Measurements from ENCODE around the gene VSIG8. TPM values are rescaled to one million over a fixed set of nuclear protein-coding genes. Genes with fewer than 3 reads are reported as not detected.

The VSIG8 gene
- total and polyA plus RNA-seq, 9 of the 15 experiments (the other 6 are each of a cell fraction or from before 2014, with no cell fraction given), result not detected

DNA sequence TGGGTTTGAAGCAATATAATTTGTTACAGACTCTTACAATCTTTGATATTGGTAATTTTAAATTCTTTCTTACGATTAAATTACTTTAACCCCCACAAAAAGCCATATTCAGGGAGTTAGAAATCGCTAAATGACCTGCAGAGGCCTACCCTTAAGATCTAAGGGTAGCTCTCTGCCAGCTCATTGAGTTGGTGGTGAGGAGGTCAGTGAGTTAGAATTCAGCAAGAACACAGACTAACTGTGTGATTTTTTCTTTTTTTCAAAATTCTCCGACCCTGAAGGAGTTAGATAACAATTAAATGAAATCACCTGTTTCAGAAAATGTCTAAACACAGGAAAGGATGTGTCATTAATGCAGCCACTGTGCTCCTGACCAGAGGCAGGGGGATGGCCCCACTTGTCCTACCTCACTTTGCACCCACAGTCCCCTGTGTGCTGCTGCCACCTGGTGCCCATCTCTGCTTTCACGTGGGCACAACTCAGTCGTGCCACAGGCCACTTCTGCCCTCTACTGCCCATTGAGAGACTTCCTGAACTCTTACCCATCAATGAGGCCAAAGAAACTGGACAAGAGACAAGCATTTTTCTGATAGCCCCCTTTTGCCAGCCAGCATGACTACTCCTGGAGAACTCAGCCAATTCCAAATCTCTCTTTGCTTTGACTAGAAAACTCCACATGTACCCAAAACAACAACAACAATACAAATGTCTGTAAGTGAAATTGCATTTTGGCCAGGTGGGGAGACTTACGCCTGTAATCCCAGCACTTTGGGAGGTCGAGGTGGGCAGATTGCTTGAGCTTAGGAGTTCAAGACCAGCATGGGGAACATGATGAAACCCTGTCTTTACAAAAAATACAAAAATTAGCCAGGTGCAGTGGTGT lies 29.1 kb upstream of the VSIG8 start:
- H3K36me3 ChIP-seq (ENCODE audit: control insufficient read depth, insufficient read depth, low read length), result no peaks in the 10 kb centered on the region
- intact Hi-C loops (cut with micrococcal nuclease) (loop anchor here (1.0 to 5.0 kb wide), 3 partner anchors 55 to 109 kb away; partner anchors contain the start of gene DUSP23), in situ Hi-C loops (cut with MboI) (no loop called here)
- WGBS (ENCODE audit: insufficient coverage, low coverage, missing lambda C conversion rate), result 40% methylated on average over 7 of the region's 7 CpGs
- 0 out of 5 replicates have a peak, but pooled peaks cover 0 to 4% of the 10 kb centered on the region in 2 experiments for H3K27me3 ChIP-seq (ENCODE audit: control insufficient read depth in 2 of 2, insufficient read depth in 2 of 2, low read length in 2 of 2)
- FAIRE-seq (no peak), DNase-seq (ENCODE audit: extremely low read depth in 1 of 4, low spot score in 3 of 4) (peak in 1 of 4 experiments; percentile 54), ATAC-seq (peak; percentile 48)
- no TSS peak for BruUV-seq (replicated peaks)
- ChIA-PET POLR2A (interaction anchor here (1.4 kb wide), 2 partner anchors 10 to 21 kb away, joined by 4 to 5 read pairs; no protein-coding TSS in a partner anchor), CTCF (ENCODE audit: low intra/inter-chr PET ratio) (interaction anchor here (0.8 to 2.8 kb wide), 6 partner anchors 54 to 116 kb away, joined by 3 to 36 read pairs (median 9); partner anchors contain the start of gene DUSP23)
- no peaks in the 10 kb centered on the region for H3K9me3 ChIP-seq (replicated peaks; ENCODE audit: control insufficient read depth, insufficient read depth, low read depth, low read length)
- H2AFZ ChIP-seq (ENCODE audit: low read depth, low read length), result no peak overlapping the region
- no peak overlapping the region for H3K4me3 ChIP-seq
- no peak overlapping the region for H3K4me2 ChIP-seq (ENCODE audit: insufficient read depth, low read length)
- H3K27ac ChIP-seq (ENCODE audit: extremely low read depth, low read depth, low read length), result no peak overlapping the region
- H3K9ac ChIP-seq (ENCODE audit: insufficient read depth in 1 of 2, low read depth in 2 of 2, low read length in 2 of 2), result no peak overlapping the region
- no peaks in the 10 kb centered on the region for H4K20me1 ChIP-seq (replicated peaks; ENCODE audit: control insufficient read depth, insufficient read depth, low read length)
- H3K79me2 ChIP-seq (ENCODE audit: control insufficient read depth, insufficient read depth, low read length), result no peaks in the 10 kb centered on the region
- H3K4me1 ChIP-seq (replicated peaks in 1 of 2; ENCODE audit: control insufficient read depth in 2 of 2, insufficient read depth in 2 of 2, low read length in 2 of 2), result peaks cover 4 to 24% of the 10 kb centered on the region in 2 experiments; a peak in 4 of 5 replicates
- no peaks in the 10 kb centered on the region for H3K9me1 ChIP-seq (ENCODE audit: control insufficient read depth, insufficient read depth, low read length)
- TF ChIP-seq CC2D1A (IDR thresholded peaks at IDR 0.05), result peak; percentile 75; the same call in 1 of the 2 replicates
- TF ChIP-seq ARID2 (IDR thresholded peaks at IDR 0.05), result peak; percentile 91
- TF ChIP-seq JUND (IDR thresholded peaks at IDR 0.05; ENCODE audit: borderline replicate concordance, low read depth, low read length), result no peak
- 0 out of 3 replicates have a peak, but pooled peaks have one; percentile 11 for TF ChIP-seq JUND (tag; IDR thresholded peaks at IDR 0.05; ENCODE audit: borderline replicate concordance, low read depth, low read length)
- peak; percentile 49 for TF ChIP-seq SMC3 (conservative IDR thresholded peaks at IDR 0.05; ENCODE audit: insufficient read depth, low read depth, low read length)
- TF ChIP-seq NEUROD1 (IDR thresholded peaks at IDR 0.05; ENCODE audit: borderline replicate concordance, low read depth, low read length, partially characterized antibody), result peak; percentile 31
- TF ChIP-seq RAD21 (CRISPR knock-in tag; conservative IDR thresholded peaks at IDR 0.05 in 1 of 2, IDR thresholded peaks at IDR 0.05 in 1 of 2), result peak; percentile 91 to 93
- TF ChIP-seq, protein P1, sequence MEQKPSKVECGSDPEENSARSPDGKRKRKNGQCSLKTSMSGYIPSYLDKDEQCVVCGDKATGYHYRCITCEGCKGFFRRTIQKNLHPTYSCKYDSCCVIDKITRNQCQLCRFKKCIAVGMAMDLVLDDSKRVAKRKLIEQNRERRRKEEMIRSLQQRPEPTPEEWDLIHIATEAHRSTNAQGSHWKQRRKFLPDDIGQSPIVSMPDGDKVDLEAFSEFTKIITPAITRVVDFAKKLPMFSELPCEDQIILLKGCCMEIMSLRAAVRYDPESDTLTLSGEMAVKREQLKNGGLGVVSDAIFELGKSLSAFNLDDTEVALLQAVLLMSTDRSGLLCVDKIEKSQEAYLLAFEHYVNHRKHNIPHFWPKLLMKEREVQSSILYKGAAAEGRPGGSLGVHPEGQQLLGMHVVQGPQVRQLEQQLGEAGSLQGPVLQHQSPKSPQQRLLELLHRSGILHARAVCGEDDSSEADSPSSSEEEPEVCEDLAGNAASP (IDR thresholded peaks at IDR 0.05), result no peak
- no peak for TF ChIP-seq SRSF3 (IDR thresholded peaks at IDR 0.05; ENCODE audit: insufficient read depth, low read length)
- 0 out of 2 replicates have a peak, but pooled peaks have one; percentile 27 for TF ChIP-seq JUN (IDR thresholded peaks at IDR 0.05; ENCODE audit: borderline replicate concordance, low read depth, low read length)
- no peak for TF ChIP-seq JUN (CRISPR knock-in tag; IDR thresholded peaks at IDR 0.05; ENCODE audit: borderline replicate concordance)
- TF ChIP-seq, protein P2, sequence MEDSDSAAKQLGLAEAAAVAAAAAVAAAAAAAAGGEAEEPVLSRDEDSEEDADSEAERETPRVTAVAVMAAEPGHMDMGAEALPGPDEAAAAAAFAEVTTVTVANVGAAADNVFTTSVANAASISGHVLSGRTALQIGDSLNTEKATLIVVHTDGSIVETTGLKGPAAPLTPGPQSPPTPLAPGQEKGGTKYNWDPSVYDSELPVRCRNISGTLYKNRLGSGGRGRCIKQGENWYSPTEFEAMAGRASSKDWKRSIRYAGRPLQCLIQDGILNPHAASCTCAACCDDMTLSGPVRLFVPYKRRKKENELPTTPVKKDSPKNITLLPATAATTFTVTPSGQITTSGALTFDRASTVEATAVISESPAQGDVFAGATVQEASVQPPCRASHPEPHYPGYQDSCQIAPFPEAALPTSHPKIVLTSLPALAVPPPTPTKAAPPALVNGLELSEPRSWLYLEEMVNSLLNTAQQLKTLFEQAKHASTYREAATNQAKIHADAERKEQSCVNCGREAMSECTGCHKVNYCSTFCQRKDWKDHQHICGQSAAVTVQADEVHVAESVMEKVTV (CRISPR knock-in tag; IDR thresholded peaks at IDR 0.05), result peak; percentile 82
- TF ChIP-seq ZNF24 (IDR thresholded peaks at IDR 0.05), result 0 out of 2 replicates have a peak, but pooled peaks have one; percentile 16
- TF ChIP-seq SNIP1 (IDR thresholded peaks at IDR 0.05; ENCODE audit: low read depth), result no peak
- TF ChIP-seq HNRNPL (IDR thresholded peaks at IDR 0.05; ENCODE audit: low read depth, low read length), result 0 out of 2 replicates have a peak, but pooled peaks have one; percentile 58
- TF ChIP-seq MAFK (IDR thresholded peaks at IDR 0.05; ENCODE audit: low read length), result 0 out of 2 replicates have a peak, but pooled peaks have one; percentile 10
- TF ChIP-seq EGR1 (conservative IDR thresholded peaks at IDR 0.05), result peak; percentile 92
- no peak for TF ChIP-seq HMG20B (CRISPR knock-in tag; IDR thresholded peaks at IDR 0.05)

Data from K562 (cell line).